ENCODE measurements around the gene DUSP3. TPM values are rescaled to one million over a fixed set of nuclear protein-coding genes. Genes with fewer than 3 reads are reported as not detected.
A peak's percentile ranks its signal among the peaks of the same experiment; 100 is the strongest.

DUSP3 gene
- total and polyA plus RNA-seq, 2 of the 13 experiments (the other 11 are each of a cell fraction or from before 2014, with no cell fraction given): 60.0 to 71.5 TPM

DNA sequence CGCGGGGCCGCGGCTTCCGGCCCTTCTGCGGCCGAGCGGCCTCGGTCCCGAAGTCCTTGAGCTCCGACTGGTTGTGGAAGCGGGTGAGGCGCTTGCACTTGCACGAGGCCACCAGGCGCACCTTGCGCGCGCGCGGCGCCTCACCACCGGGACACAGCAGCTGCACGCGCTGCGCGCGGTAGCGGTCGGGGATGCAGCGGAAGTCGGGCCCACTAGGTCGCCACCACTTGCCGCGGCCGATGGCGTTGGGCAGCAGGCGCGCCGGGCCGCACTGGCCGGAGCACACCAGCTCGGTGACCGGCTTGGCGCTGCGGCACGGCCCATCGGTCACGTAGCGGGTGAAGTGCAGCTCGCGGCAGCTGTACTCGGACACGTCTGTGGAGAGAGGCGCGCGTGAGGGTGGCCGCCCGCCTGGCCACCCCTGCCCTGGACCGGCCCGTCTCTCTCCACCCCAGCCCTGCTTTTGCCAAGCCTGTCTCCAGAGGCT is 23.3 kb downstream of the DUSP3 start (continued):
- TF ChIP-seq, protein P1, sequence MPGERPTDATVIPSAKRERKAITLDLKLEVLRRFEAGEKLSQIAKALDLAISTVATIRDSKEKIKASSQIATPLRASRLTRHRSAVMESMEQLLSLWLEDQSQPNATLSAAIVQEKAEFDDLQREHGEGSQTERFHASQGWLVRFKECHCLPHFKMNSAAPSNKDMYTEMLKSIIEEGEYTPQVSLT (CRISPR knock-in tag; IDR thresholded peaks at IDR 0.05; ENCODE audit: borderline replicate concordance, low read depth): no peak
- no peak for TF ChIP-seq MEF2D (CRISPR knock-in tag; IDR thresholded peaks at IDR 0.05)
- no peak for TF ChIP-seq RCOR2 (CRISPR knock-in tag; IDR thresholded peaks at IDR 0.05)
- TF ChIP-seq SIN3B (IDR thresholded peaks at IDR 0.05; ENCODE audit: low read length): no peak
- no peak for TF ChIP-seq NFE2L2 (IDR thresholded peaks at IDR 0.05; ENCODE audit: low read length)
- TF ChIP-seq, protein P2, sequence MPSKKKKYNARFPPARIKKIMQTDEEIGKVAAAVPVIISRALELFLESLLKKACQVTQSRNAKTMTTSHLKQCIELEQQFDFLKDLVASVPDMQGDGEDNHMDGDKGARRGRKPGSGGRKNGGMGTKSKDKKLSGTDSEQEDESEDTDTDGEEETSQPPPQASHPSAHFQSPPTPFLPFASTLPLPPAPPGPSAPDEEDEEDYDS (CRISPR knock-in tag; IDR thresholded peaks at IDR 0.05): no peak
- TF ChIP-seq, protein P3, sequence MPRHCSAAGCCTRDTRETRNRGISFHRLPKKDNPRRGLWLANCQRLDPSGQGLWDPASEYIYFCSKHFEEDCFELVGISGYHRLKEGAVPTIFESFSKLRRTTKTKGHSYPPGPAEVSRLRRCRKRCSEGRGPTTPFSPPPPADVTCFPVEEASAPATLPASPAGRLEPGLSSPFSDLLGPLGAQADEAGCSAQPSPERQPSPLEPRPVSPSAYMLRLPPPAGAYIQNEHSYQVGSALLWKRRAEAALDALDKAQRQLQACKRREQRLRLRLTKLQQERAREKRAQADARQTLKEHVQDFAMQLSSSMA (CRISPR knock-in tag; IDR thresholded peaks at IDR 0.05): no peak
- peak; percentile 60; the same call in 1 of the 2 replicates for TF ChIP-seq ZNF792 (CRISPR knock-in tag; IDR thresholded peaks at IDR 0.05)
- TF ChIP-seq ZSCAN30 (CRISPR knock-in tag; IDR thresholded peaks at IDR 0.05): no peak
- TF ChIP-seq TCF7L2 (IDR thresholded peaks at IDR 0.05; ENCODE audit: low read depth, low read length): no peak
- TF ChIP-seq HNRNPK (IDR thresholded peaks at IDR 0.05; ENCODE audit: low read depth, low read length, poor library complexity, severe bottlenecking): no peak
- TF ChIP-seq, protein P4, sequence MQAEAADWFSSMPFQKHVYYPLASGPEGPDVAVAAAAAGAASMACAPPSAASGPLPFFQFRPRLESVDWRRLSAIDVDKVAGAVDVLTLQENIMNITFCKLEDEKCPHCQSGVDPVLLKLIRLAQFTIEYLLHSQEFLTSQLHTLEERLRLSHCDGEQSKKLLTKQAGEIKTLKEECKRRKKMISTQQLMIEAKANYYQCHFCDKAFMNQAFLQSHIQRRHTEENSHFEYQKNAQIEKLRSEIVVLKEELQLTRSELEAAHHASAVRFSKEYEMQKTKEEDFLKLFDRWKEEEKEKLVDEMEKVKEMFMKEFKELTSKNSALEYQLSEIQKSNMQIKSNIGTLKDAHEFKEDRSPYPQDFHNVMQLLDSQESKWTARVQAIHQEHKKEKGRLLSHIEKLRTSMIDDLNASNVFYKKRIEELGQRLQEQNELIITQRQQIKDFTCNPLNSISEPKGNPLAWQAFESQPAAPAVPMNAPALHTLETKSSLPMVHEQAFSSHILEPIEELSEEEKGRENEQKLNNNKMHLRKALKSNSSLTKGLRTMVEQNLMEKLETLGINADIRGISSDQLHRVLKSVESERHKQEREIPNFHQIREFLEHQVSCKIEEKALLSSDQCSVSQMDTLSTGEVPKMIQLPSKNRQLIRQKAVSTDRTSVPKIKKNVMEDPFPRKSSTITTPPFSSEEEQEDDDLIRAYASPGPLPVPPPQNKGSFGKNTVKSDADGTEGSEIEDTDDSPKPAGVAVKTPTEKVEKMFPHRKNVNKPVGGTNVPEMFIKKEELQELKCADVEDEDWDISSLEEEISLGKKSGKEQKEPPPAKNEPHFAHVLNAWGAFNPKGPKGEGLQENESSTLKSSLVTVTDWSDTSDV (CRISPR knock-in tag; IDR thresholded peaks at IDR 0.05): peak; percentile 51; the same call in 1 of the 2 replicates
- TF ChIP-seq, protein P5, sequence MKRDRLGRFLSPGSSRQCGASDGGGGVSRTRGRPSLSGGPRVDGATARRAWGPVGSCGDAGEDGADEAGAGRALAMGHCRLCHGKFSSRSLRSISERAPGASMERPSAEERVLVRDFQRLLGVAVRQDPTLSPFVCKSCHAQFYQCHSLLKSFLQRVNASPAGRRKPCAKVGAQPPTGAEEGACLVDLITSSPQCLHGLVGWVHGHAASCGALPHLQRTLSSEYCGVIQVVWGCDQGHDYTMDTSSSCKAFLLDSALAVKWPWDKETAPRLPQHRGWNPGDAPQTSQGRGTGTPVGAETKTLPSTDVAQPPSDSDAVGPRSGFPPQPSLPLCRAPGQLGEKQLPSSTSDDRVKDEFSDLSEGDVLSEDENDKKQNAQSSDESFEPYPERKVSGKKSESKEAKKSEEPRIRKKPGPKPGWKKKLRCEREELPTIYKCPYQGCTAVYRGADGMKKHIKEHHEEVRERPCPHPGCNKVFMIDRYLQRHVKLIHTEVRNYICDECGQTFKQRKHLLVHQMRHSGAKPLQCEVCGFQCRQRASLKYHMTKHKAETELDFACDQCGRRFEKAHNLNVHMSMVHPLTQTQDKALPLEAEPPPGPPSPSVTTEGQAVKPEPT (CRISPR knock-in tag; IDR thresholded peaks at IDR 0.05; ENCODE audit: low read depth): 0 out of 2 replicates have a peak, but pooled peaks have one; percentile 29
- TF ChIP-seq BRD4 (CRISPR knock-in tag; IDR thresholded peaks at IDR 0.05): no peak
- TF ChIP-seq HMG20A (CRISPR knock-in tag; IDR thresholded peaks at IDR 0.05; ENCODE audit: borderline replicate concordance): no peak
- 0 out of 2 replicates have a peak, but pooled peaks have one; percentile 32 for TF ChIP-seq ZNF543 (CRISPR knock-in tag; IDR thresholded peaks at IDR 0.05)
- TF ChIP-seq, protein P6, sequence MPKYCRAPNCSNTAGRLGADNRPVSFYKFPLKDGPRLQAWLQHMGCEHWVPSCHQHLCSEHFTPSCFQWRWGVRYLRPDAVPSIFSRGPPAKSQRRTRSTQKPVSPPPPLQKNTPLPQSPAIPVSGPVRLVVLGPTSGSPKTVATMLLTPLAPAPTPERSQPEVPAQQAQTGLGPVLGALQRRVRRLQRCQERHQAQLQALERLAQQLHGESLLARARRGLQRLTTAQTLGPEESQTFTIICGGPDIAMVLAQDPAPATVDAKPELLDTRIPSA (CRISPR knock-in tag; IDR thresholded peaks at IDR 0.05; ENCODE audit: borderline replicate concordance): 0 out of 2 replicates have a peak, but pooled peaks have one; percentile 32
- TF ChIP-seq PHF21A (CRISPR knock-in tag; IDR thresholded peaks at IDR 0.05): no peak
- 0 out of 2 replicates have a peak, but pooled peaks have one; percentile 35 for TF ChIP-seq SP4 (CRISPR knock-in tag; IDR thresholded peaks at IDR 0.05)
- peak; percentile 59 for TF ChIP-seq ZFX (CRISPR knock-in tag; IDR thresholded peaks at IDR 0.05; ENCODE audit: low read depth)
- TF ChIP-seq ZNF557 (CRISPR knock-in tag; IDR thresholded peaks at IDR 0.05): no peak
- TF ChIP-seq, protein P7, sequence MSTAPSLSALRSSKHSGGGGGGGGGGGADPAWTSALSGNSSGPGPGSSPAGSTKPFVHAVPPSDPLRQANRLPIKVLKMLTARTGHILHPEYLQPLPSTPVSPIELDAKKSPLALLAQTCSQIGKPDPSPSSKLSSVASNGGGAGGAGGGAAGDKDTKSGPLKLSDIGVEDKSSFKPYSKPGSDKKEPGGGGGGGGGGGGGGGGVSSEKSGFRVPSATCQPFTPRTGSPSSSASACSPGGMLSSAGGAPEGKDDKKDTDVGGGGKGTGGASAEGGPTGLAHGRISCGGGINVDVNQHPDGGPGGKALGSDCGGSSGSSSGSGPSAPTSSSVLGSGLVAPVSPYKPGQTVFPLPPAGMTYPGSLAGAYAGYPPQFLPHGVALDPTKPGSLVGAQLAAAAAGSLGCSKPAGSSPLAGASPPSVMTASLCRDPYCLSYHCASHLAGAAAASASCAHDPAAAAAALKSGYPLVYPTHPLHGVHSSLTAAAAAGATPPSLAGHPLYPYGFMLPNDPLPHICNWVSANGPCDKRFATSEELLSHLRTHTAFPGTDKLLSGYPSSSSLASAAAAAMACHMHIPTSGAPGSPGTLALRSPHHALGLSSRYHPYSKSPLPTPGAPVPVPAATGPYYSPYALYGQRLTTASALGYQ (CRISPR knock-in tag; IDR thresholded peaks at IDR 0.05): no peak
- no peak; the same call in 1 of the 2 replicates for TF ChIP-seq ZNF225 (CRISPR knock-in tag; IDR thresholded peaks at IDR 0.05)
